IPS-15b (cell line): ENCODE data around the gene PTPN14.

ENCODE experiments used
- H3K27me3 ChIP-seq: one replicate; pipeline ENCODE4 v1.6.1; 2013; ENCODE audit warnings: low read length; ENCODE audit not compliant: control insufficient read depth, insufficient read depth
- H3K36me3 ChIP-seq: one replicate; pipeline ENCODE4 v1.6.1; 2013; ENCODE audit warnings: low read length; ENCODE audit not compliant: control insufficient read depth, insufficient read depth
- H3K4me1 ChIP-seq: one replicate; pipeline ENCODE4 v1.6.1; 2013; ENCODE audit warnings: mild to moderate bottlenecking, low read length; ENCODE audit not compliant: control insufficient read depth, insufficient read depth
- H3K4me3 ChIP-seq: one replicate; pipeline ENCODE4 v1.5.1; 2013; ENCODE audit warnings: low read depth, low read length
- H3K9ac ChIP-seq: one replicate; pipeline ENCODE4 v1.6.1; 2013; ENCODE audit warnings: low read depth, mild to moderate bottlenecking, low read length
- H3K9me3 ChIP-seq: one replicate; pipeline ENCODE4 v1.6.1; 2013; ENCODE audit warnings: mild to moderate bottlenecking, low read length; ENCODE audit not compliant: control insufficient read depth, insufficient read depth

PTPN14 gene

DNA sequence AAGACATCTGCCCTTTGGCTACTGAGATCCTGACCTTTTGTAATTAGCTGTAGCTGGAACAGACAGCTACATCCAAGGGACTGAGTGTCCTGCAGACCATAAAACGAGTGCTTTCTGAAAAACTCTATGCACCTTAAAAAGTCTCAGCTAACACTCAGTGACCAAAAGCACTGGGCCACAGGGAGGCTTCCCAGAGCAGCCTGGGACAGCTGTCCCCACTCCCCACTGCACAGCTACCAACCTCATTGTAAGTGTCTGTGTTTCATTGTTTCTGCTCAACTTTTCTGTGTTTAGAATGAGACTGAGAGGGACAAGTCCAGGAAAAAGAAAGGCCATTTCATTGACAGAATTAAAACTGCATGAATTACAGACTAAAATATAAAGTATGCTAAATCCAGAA lies 189.8 kb downstream of the PTPN14 start:
- Histone ChIP-seq H3K36me3 (peaks cover 15% of the 10 kb centered on the region), H3K9ac (no peak overlapping the region), H3K27me3 (no peaks in the 10 kb centered on the region), H3K4me1 (no peaks in the 10 kb centered on the region), H3K9me3 (no peaks in the 10 kb centered on the region), H3K4me3 (no peak overlapping the region)

DNA sequence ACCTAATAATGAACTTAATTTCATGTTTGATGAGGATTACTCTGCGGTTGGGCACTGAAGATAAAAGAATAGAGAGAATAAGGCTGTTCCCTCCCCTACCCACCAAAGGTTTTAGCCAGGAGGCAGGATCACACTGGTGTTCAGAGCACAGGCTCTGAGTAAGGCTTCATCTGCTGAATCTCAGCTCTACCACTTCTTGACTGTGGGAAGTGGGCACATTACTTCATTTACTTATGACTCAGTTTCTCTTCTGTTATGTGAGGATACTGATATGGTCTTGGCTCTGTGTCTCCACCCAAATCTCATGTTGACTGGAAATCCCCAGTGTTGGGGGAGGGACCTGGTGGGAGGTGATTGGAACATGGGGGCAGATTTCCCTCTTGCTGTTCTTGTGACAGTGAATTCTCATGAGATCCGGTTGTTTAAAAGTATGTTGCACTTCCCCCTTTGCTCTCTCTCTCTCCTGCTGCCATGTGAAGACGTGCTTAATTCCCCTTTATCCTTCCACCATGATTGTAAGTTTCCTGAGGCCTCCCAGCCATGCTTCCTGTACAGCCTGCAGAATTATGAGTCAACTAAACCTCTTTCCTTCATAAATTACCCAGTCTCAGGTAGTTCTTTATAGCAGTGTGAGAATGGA lies 190.8 kb downstream of the PTPN14 start:
- peaks cover 17% of the 10 kb centered on the region for H3K36me3 ChIP-seq
- no peaks in the 10 kb centered on the region for H3K9me3 ChIP-seq
- no peak overlapping the region for H3K4me3 ChIP-seq
- no peaks in the 10 kb centered on the region for H3K4me1 ChIP-seq
- no peak overlapping the region for H3K9ac ChIP-seq
- H3K27me3 ChIP-seq, result no peaks in the 10 kb centered on the region

DNA sequence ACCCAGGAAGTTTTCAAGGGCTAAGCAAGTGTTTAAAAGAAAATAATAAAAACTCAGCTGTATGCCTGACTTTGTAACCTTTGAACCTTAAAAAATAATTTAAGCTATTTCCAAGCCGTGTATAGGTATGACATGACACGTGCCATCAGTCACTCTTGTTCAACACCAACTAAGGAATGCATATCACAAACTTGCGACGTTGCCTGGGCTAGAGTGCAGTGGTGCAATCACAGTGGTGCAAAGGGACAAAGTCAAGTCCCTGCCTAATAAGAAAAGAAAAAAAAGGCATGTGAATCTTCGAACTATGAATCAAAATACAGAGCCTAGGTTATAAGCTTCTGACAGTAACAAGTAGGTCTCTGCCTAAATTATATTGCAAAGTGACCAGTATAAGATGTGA lies 191.3 kb downstream of the PTPN14 start:
- no peaks in the 10 kb centered on the region for H3K4me1 ChIP-seq
- H3K27me3 ChIP-seq, result no peaks in the 10 kb centered on the region
- no peak overlapping the region for H3K4me3 ChIP-seq
- H3K9me3 ChIP-seq, result no peaks in the 10 kb centered on the region
- peaks cover 17% of the 10 kb centered on the region for H3K36me3 ChIP-seq
- H3K9ac ChIP-seq, result no peak overlapping the region

DNA sequence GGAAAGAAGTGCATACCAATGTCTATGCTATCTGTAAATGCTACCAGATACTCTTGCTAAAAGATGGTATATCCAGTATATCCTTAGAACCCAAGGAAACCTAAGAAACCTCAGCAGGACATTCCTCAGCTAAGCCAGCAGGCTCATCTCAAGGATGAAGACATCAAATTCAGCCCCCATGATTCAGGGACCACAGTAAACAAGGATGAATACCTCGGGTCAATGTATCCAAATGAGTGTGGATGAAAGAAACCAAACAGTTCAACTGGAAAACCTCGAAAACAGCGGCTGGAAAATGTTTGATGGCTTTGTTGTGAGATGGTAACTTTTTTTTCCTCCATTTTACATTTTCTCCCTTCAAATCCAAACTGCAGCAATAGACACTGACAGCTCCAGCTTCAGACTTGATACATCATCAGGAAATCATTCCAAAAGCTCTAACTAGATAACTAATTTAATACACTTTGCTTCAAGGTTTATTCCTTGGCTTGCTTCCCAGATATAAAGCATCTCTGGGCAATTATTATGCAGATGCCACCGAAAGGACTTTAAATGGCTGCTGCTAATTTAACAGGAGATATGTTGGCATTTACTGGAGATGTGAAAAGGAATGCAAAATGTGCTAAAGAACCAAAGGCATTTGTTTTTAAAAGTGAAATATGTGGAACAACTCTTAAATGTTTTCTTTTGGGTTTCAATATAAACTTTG lies 196.8 kb downstream of the PTPN14 start:
- no peak overlapping the region for H3K4me3 ChIP-seq
- H3K27me3 ChIP-seq, result no peaks in the 10 kb centered on the region
- no peaks in the 10 kb centered on the region for H3K9me3 ChIP-seq
- peaks cover 1% of the 10 kb centered on the region for H3K4me1 ChIP-seq
- H3K36me3 ChIP-seq, result peaks cover 8% of the 10 kb centered on the region
- H3K9ac ChIP-seq, result no peak overlapping the region

DNA sequence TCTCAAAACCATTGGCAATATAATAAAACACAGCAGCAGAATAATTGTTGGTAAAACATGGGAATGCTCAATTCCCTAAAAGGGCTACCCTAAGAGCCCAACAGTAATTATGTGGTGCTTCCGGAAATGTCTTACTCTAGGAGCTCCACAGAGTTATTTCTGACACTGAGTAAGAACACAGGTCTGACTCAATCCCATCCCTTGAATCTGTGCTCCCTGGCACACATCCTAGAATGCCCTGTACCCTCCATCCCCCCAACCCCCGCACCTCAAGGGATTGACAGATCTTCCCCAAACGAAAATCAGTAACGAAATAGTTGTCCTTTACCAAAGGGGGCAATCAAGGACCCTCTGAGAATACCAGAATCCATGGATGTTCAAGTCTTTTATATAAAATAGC lies 198.6 kb downstream of the PTPN14 start:
- Histone ChIP-seq H3K9me3 (no peaks in the 10 kb centered on the region), H3K27me3 (no peaks in the 10 kb centered on the region), H3K4me1 (peaks cover 4% of the 10 kb centered on the region), H3K36me3 (peaks cover 5% of the 10 kb centered on the region), H3K4me3 (no peak overlapping the region), H3K9ac (no peak overlapping the region)

DNA sequence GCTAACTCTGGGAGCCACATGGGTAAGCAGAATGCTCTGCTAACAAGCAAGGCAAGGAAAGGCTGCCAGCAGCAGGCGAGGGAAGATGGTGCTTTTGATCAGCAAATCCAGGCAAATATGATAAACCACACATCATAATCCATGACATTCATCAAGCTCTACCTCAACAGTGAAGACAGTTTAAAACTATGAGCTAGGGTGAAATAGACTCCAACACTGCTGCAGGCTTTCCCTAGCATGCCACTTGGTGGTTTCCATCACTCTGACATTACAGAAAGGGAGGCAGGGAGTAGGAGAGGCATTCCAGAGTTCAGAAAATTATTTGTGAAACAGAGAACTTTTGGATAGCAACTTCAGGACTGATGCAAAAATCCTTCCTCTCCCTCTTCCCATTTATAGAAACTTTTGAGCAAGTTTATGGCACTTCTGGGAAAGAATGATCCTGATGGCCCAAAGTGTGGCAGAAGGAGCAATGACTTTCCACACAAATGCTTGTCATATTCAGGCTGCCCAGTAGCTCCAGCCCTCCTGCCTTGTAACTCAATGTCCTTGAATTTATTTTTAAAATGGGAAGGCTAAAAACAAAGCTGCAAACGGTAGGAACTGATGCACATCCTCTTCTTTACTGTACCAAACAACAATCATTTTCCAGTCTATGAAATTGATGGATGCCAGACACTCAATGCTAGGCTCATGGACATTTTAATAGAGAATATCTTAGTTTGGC lies 199.7 kb downstream of the PTPN14 start:
- no peaks in the 10 kb centered on the region for H3K9me3 ChIP-seq
- H3K27me3 ChIP-seq, result no peaks in the 10 kb centered on the region
- no peak overlapping the region for H3K4me3 ChIP-seq
- peaks cover 2% of the 10 kb centered on the region for H3K36me3 ChIP-seq
- no peak overlapping the region for H3K9ac ChIP-seq
- H3K4me1 ChIP-seq, result peaks cover 4% of the 10 kb centered on the region

DNA sequence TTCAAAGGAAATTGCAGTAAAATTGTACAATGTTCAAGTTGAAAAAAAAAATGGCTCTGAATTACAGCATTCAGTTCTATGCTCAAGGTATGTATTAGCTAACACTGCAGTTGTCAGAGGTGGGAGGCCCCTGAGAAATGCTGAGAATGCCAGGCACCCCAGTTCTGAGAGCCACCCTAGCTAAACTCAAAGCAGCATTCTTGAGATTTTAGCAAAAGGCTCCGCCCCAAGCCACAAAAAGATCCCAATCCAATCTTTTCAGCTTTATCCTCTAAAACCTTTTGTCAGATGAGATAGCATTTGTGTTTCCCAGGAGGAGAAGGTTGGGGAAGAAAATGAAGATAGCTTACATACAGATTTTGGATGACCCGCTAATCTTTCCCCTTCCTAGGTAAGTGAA lies 201.6 kb downstream of the PTPN14 start:
- Histone ChIP-seq H3K4me1 (peaks cover 4% of the 10 kb centered on the region), H3K27me3 (no peaks in the 10 kb centered on the region), H3K9ac (no peak overlapping the region), H3K36me3 (peaks cover 2% of the 10 kb centered on the region), H3K4me3 (no peak overlapping the region), H3K9me3 (no peaks in the 10 kb centered on the region)

DNA sequence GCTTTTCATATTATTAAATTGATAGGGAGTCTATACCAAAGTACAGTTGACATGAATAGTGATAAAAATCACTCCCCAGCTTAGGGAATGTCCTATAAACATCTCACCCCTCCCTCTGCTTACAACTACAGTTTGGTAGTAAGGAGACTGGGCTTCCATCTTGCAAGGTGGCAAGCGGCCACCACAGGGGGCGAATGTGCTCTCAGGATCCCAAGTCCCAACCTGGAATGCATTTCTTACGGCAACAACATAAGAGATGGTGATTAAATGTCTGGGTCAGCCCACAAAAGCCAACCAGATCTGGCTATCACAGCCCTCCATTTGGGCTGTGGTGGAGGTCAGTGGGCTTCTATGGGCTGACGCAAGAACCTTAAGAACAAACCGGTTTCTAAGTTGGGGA lies 202.4 kb downstream of the PTPN14 start:
- no peaks in the 10 kb centered on the region for H3K9me3 ChIP-seq
- no peak overlapping the region for H3K4me3 ChIP-seq
- peaks cover 2% of the 10 kb centered on the region for H3K36me3 ChIP-seq
- no peak overlapping the region for H3K9ac ChIP-seq
- H3K4me1 ChIP-seq, result peaks cover 4% of the 10 kb centered on the region
- no peaks in the 10 kb centered on the region for H3K27me3 ChIP-seq

DNA sequence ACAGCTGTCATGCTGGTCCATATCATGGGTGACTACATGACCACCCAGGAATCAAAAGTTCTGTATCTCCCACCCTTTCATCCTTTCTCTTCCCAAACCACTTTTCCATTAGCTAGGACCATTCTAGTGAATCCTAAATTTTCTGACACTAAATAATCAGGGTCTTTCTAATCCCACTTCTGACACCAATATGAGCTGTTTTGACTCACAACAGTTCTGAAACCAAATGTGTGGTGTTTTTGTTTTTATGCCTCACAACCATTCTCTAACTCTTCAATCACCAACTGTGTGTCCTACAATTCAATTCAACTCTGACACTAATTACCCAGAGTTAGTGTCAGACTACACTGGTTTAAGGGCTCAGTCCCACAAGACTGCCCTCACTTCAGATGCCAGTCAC lies 206.5 kb downstream of the PTPN14 start:
- H3K9me3 ChIP-seq, result no peaks in the 10 kb centered on the region
- no peak overlapping the region for H3K9ac ChIP-seq
- peaks cover 2% of the 10 kb centered on the region for H3K36me3 ChIP-seq
- H3K27me3 ChIP-seq, result no peaks in the 10 kb centered on the region
- H3K4me3 ChIP-seq, result no peak overlapping the region
- H3K4me1 ChIP-seq, result peaks cover 5% of the 10 kb centered on the region

DNA sequence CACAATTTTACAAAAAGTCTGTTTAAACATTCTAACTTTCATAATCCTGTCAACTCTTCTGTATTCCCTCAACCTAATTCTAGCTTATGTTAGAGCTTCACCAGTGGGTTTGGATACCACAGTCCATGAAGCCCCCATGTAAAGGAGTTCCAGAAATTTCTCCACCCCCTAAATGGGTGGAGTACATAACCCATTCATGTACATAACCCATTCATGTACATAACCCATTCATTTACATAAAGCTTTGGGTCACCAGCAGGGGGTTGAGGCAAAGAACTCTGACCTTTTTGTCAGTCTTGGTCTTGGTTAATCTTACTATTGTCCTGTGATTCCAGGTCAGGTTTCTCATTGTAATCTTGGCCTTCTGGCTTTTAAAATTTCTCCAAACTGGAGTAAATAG lies 208.9 kb downstream of the PTPN14 start:
- no peaks in the 10 kb centered on the region for H3K27me3 ChIP-seq
- H3K9ac ChIP-seq, result no peak overlapping the region
- H3K9me3 ChIP-seq, result no peaks in the 10 kb centered on the region
- H3K4me3 ChIP-seq, result no peak overlapping the region
- peaks cover 2% of the 10 kb centered on the region for H3K36me3 ChIP-seq
- H3K4me1 ChIP-seq, result peaks cover 9% of the 10 kb centered on the region

DNA sequence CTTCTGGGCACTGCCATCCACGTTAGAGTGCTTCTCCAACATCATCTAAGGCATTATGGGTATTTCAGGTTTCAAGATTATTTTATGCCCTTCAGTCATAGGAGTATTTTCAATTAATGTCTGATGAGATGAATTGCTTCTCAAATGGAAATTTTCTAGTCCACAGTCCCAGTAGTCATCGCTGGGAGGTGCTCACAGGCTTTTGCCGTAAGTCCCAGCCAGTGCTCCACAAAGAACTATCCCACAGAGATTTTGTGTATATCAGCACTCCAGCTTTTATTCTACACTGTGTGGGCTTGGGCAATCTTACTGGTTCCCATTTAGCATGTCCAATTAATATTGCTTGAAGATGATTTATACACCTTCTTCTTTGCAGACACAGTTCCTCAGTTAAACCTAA lies 209.5 kb downstream of the PTPN14 start:
- Histone ChIP-seq H3K4me3 (no peak overlapping the region), H3K4me1 (peaks cover 9% of the 10 kb centered on the region), H3K9me3 (no peaks in the 10 kb centered on the region), H3K27me3 (no peaks in the 10 kb centered on the region), H3K36me3 (peaks cover 2% of the 10 kb centered on the region), H3K9ac (no peak overlapping the region)

DNA sequence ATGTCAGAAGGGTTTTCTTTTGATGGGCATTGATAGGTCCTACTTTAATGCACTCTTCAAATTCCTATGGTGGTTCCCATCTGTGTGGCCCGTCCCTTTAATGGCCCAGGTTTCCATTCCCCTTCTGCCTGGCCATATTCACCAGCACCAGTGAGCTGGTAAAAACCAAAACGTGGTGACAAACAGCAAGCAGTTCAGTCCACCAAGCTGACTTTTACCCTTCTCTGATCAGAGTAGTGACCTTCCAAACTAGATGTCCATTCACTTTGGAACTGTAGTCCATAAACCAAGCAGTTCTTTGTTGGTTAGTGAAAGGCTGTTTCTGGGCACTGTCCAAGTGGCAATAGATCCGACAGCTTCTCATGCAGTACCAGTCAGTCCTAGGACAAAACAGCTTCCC lies 209.9 kb downstream of the PTPN14 start:
- peaks cover 2% of the 10 kb centered on the region for H3K36me3 ChIP-seq
- no peaks in the 10 kb centered on the region for H3K27me3 ChIP-seq
- no peaks in the 10 kb centered on the region for H3K9me3 ChIP-seq
- no peak overlapping the region for H3K9ac ChIP-seq
- H3K4me1 ChIP-seq, result peaks cover 9% of the 10 kb centered on the region
- no peak overlapping the region for H3K4me3 ChIP-seq
